ENCODE measurements around the gene RING1.

The RING1 gene

DNA sequence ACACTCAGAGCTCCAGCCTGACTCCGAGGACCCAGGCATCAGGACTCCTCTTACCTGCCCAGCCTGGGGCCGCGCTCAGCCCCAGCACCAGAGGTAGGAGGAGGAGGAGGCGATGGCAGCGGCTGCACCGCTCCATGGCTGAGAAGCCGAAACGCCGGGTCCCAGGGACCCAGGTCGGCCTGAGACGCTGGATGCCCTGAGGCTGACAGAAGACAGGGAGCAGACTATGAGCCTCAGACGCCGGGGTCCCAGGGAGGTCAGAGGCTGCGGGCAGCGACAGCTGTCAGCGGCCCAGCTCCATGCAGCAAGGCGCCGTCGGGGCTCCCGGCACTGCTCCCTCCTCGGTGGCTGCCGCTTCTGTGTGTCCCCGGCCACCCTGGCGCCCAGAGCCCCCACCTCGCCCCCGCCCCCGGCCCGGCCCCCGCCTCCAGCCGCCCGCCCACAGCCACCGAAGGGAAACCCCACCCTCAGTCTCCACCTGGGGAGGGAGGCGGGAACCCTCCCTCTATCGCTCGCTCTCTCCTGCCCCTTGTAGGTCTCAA is 16.1 kb upstream of the RING1 start, which contains the start of gene COL11A2:
Gene COL11A2 (minus strand): TSS at position 363 of the 542 bp plus-strand sequence. CDS start 227 bp downstream, at position 136.
- no peak for DNase-seq (ENCODE audit: low read depth in 2 of 2)

DNA sequence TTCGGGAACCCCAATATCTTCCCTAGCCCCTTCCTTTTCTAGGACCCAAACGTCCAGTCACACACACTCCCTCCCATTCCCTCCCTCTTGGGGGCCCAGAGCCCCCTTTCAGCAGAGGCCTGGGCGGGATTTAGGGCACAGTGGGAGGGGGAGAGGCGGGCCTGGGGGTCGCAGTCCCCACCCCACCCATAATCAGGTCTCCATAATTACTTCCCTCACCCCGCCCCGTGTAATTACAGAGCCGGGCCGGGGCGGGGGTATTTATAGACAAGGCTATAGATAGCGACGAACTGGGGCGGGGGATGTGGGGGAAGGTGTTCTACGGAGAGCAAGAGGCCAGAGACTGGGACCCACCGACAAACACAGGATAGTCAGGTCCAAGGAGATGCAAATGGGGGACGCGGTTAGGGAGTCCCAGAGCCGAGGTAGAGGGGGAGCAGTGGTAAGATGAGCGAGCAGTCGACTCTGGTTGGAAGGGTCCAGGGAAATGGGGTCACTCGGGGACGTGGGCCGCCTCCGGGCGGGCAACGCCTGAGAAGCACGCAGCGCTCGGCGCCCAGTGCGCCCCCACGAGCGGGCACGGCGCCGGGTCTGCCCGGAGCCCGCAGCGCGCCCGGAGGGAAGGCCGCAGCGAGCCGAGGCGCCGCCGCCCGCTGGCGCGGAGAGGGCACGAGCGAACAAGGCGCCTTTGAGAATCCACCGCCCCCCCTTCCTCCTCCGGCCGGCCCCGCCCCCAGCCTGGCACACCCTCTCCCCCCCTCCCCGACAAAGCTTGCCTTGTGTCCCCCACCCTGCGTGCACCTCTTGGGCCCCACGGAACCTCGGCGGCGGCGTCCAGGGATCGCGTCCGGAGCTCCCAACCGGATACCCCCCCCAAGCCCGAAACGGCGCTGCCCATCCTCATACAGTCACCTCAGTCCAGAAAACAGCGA is 15.4 kb upstream of the RING1 start:
- DNase-seq (ENCODE audit: low read depth in 2 of 2), result no peak

DNA sequence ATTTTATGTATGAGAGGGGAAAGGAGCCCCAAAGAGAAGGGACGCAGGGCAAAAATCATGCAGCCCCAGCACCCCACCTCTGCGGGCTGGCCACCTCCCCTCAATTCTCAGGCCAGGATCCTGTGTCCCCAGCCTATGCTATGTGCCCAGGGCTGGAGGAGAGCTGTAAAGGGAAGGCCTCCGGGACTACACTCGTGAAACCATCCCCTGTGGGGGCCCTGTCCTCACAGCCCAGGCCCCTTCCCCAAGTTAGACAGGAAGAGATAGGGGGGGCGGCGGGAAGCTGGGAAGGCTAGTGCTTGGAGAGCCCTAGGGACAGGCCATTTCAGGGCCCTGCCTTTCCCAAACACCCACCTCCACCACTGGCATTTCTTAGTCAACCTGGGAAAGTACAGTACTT is 14.7 kb upstream of the RING1 start:
- no peak for DNase-seq (ENCODE audit: low read depth in 2 of 2)

- DNase-seq (ENCODE audit: low read depth in 2 of 2), result no peak
Measured at GRCh38 chr6:33194431-33194979, 13.8 kb upstream of the RING1 start.

- no peak for DNase-seq (ENCODE audit: low read depth in 2 of 2)
Measured at GRCh38 chr6:33195304-33196165, 12.8 kb upstream of the RING1 start.

GRCh38 chr6:33197431-33198048 is 10.8 kb upstream of the RING1 start:
- DNase-seq (ENCODE audit: low read depth in 2 of 2), result no peak

- no peak for DNase-seq (ENCODE audit: low read depth in 2 of 2)
Measured at GRCh38 chr6:33198159-33198852, 10.0 kb upstream of the RING1 start.

DNA sequence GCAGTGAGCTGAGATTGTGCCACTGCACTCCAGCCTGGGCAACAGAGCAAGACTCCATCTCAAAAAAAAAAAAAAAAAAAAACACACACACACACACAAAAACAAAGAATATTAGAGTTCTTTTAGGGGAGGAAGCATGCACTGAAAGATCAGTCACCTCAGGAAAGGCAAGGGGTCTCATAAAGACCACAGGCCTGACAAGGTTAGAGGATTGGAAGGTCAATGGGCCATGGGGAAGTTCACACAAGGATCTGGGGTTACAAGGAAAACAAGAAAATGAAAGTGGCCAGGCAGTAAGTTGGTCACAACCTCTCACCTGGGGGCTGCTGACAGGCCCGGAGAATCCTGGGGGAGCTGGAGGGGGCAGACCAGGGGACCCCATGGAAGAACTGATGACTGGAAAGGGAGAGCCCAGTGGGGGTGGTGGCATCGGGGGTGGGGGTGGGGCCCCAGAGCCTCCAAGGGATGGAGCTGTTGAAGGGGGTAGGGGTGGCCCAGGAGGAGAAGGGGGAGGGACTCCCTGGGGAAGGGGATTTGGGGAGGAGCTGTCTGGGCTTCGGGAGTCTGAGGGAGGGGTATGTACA is 9.4 kb upstream of the RING1 start:
- no peak for DNase-seq (ENCODE audit: low read depth in 2 of 2)

GRCh38 chr6:33199687-33200218 is 8.5 kb upstream of the RING1 start:
- DNase-seq (ENCODE audit: low read depth in 2 of 2), result no peak

GRCh38 chr6:33200219-33201146 is 7.8 kb upstream of the RING1 start, which contains the start of the genes RXRB and SLC39A7:
TSS of gene RXRB (minus strand) at chr6:33200665. CDS start at chr6:33200476, 189 bp downstream.
TSS of gene SLC39A7 (plus strand) at chr6:33200867. CDS start at chr6:33201246, 379 bp downstream.
- DNase-seq (ENCODE audit: low read depth in 2 of 2), result peak; percentile 99

DNA sequence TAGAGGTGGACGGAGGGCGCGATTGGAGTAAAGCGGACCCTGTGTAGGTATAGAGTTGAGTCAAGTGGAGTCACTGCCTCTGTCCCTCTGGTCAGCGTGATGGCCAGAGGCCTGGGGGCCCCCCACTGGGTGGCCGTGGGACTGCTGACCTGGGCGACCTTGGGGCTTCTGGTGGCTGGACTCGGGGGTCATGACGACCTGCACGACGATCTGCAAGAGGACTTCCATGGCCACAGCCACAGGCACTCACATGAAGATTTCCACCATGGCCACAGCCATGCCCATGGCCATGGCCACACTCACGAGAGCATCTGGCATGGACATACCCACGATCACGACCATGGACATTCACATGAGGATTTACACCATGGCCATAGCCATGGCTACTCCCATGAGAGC is 7.2 kb upstream of the RING1 start:
- DNase-seq (ENCODE audit: low read depth in 2 of 2), result no peak

- DNase-seq (ENCODE audit: low read depth in 2 of 2), result no peak
Measured at GRCh38 chr6:33201935-33202334, 6.4 kb upstream of the RING1 start.

DNA sequence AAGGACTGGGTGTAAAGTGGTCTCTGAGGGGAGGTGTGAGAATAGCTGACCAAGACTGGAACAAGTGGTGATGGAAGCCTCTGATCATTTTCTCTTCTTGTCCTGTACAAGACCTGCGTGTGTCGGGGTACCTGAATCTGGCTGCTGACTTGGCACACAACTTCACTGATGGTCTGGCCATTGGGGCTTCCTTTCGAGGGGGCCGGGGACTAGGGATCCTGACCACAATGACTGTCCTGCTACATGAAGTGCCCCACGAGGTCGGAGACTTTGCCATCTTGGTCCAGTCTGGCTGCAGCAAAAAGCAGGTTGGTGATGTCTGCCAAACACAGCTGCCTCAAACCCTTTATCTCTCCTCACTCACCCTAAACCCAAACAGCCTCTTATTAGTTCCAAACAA is 5.5 kb upstream of the RING1 start:
- DNase-seq (ENCODE audit: low read depth in 2 of 2), result no peak

GRCh38 chr6:33203443-33204164 is 4.7 kb upstream of the RING1 start:
- no peak for DNase-seq (ENCODE audit: low read depth in 2 of 2)

GRCh38 chr6:33204165-33204414 is 4.2 kb upstream of the RING1 start:
- DNase-seq (ENCODE audit: low read depth in 2 of 2), result no peak

DNA sequence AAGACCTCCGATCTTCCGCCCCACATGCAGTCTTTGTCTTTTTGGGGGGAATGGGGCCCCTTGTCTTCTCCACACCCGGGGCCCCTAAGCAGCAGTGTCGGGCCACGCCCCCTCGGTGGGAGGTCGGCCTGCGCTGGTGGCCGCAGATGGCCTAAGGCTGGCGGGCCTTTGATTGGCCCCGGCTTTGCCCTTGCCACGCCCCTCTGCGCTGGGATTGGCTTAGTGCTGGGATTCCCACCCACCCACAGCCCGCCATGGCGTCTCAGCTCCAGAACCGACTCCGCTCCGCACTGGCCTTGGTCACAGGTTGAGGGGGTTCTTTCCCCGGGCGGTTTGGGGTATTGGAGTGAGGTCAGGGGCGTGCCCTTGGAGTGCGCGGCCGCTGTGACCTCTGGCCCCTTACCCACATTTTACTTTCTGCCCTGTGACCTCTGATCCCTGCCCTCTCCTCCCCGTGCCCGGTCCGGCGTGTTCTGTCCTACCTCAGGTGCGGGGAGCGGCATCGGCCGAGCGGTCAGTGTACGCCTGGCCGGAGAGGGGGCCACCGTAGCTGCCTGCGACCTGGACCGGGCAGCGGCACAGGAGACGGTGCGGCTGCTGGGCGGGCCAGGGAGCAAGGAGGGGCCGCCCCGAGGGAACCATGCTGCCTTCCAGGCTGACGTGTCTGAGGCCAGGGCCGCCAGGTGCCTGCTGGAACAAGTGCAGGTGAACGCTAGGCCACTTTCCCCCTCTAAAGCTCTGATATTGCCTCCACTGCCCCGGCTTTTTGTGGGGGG is 3.7 kb upstream of the RING1 start, which contains the start of gene HSD17B8:
Gene HSD17B8 (plus strand): TSS at position 241 of the 776 bp plus-strand sequence. CDS start 14 bp downstream, at position 255.
- DNase-seq (ENCODE audit: low read depth in 2 of 2), result peak; percentile 68 to 71

DNA sequence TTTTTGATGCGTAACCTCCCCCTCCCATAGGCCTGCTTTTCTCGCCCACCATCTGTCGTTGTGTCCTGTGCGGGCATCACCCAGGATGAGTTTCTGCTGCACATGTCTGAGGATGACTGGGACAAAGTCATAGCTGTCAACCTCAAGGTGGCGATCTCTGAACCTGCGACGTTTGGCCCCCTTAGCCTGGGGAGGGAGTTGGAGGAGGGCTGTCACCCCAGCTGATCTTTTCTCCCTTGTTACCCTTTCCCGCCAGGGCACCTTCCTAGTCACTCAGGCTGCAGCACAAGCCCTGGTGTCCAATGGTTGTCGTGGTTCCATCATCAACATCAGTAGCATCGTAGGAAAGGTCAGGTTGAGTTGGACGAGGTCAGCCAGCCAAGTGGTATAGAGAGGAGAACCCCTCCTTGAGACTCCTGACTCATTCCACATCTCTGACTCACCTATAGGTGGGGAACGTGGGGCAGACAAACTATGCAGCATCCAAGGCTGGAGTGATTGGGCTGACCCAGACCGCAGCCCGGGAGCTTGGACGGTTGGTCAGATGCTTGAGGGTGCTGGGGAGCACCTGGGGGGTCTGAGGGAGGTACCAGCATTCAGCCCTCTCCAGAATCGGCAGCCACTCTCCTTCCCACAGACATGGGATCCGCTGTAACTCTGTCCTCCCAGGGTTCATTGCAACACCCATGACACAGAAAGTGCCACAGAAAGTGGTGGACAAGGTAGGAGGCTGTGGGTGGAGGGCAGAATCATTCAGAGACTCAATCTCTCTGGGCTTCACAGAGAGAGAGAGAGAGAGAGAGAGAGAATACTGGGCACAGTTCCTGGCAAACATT is 2.9 kb upstream of the RING1 start:
- no peak for DNase-seq (ENCODE audit: low read depth in 2 of 2)
